ENCODE measurements around the gene FALEC. TPM values are rescaled to one million over a fixed set of nuclear protein-coding genes. Genes with fewer than 3 reads are reported as not detected.

Gene FALEC
- total RNA-seq, 1 experiment from 2014 or later = not detected

- H3K4me1 ChIP-seq (ENCODE audit: insufficient read depth, low read length, poor library complexity, severe bottlenecking) = peaks cover 26% of the 10 kb centered on the region
- intact Hi-C loops (cut with micrococcal nuclease; ENCODE audit: unreplicated experiment) = no loop called here
- peak overlapping the region; percentile 98 for H3K27ac ChIP-seq (ENCODE audit: low read depth, low read length, poor library complexity, severe bottlenecking)
- H3K27me3 ChIP-seq (replicated peaks; ENCODE audit: insufficient read depth, low read depth, low read length, poor library complexity) = no peaks in the 10 kb centered on the region
- ChIA-PET POLR2A (ENCODE audit: low non-redundant PET) (interaction anchor here (0.7 kb wide), 1 partner anchor 9 kb away, joined by 4 read pairs; no protein-coding TSS in a partner anchor), CTCF (no interaction called here)
- TF ChIP-seq CTCF (conservative IDR thresholded peaks at IDR 0.05; ENCODE audit: low read depth, low read length) (no peak), EZH2 (IDR thresholded peaks at IDR 0.05; ENCODE audit: borderline replicate concordance, low read depth, low read length, poor library complexity, severe bottlenecking) (no peak)
- peaks cover 64% of the 10 kb centered on the region for H3K36me3 ChIP-seq (ENCODE audit: insufficient read depth, low read length, poor library complexity, severe bottlenecking)
- BruUV-seq (replicated peaks) = no TSS peak
- H3K4me3 ChIP-seq (ENCODE audit: low read depth, low read length, poor library complexity, severe bottlenecking) = peak overlapping the region; percentile 90
- DNase-seq (ENCODE audit: low spot score) = no peak
- no peaks in the 10 kb centered on the region for H3K9me3 ChIP-seq (ENCODE audit: low read depth, low read length, poor library complexity, severe bottlenecking)
Measured at GRCh38 chr1:150576794-150577556, 61.4 kb downstream of the FALEC start.

GRCh38 chr1:150577557-150578271 lies 62.2 kb downstream of the FALEC start:
- POLR2A ChIA-PET (ENCODE audit: low non-redundant PET) = interaction anchor here (0.6 to 0.7 kb wide), 3 partner anchors 9 to 149 kb away, joined by 3 to 4 read pairs (median 3); no protein-coding TSS in a partner anchor
- H3K27ac ChIP-seq (ENCODE audit: low read depth, low read length, poor library complexity, severe bottlenecking) = peak overlapping the region; percentile 98
- intact Hi-C loops (cut with micrococcal nuclease; ENCODE audit: unreplicated experiment) = loop anchor here (2.0 kb wide), 2 partner anchors 43 to 51 kb away; partner anchors contain the start of gene ENSA
- BruUV-seq (replicated peaks) = TSS peak; percentile 35
- TF ChIP-seq CTCF (conservative IDR thresholded peaks at IDR 0.05; ENCODE audit: low read depth, low read length) (no peak), EZH2 (IDR thresholded peaks at IDR 0.05; ENCODE audit: borderline replicate concordance, low read depth, low read length, poor library complexity, severe bottlenecking) (no peak)
- DNase-seq (ENCODE audit: low spot score) = peak; percentile 46
- H3K4me3 ChIP-seq (ENCODE audit: low read depth, low read length, poor library complexity, severe bottlenecking) = peak overlapping the region; percentile 90
- H3K27me3 ChIP-seq (replicated peaks; ENCODE audit: insufficient read depth, low read depth, low read length, poor library complexity) = no peaks in the 10 kb centered on the region
- CTCF ChIA-PET = no interaction called here
- peaks cover 26% of the 10 kb centered on the region for H3K4me1 ChIP-seq (ENCODE audit: insufficient read depth, low read length, poor library complexity, severe bottlenecking)
- no peaks in the 10 kb centered on the region for H3K9me3 ChIP-seq (ENCODE audit: low read depth, low read length, poor library complexity, severe bottlenecking)
- H3K36me3 ChIP-seq (ENCODE audit: insufficient read depth, low read length, poor library complexity, severe bottlenecking) = peaks cover 56% of the 10 kb centered on the region

- CTCF ChIA-PET = interaction anchor here (0.6 to 1.8 kb wide), 5 partner anchors 40 to 349 kb away, joined by 3 to 8 read pairs (median 3); partner anchors contain the start of gene ENSA
- Histone ChIP-seq H3K9me3 (ENCODE audit: low read depth, low read length, poor library complexity, severe bottlenecking) (no peaks in the 10 kb centered on the region), H3K27me3 (replicated peaks; ENCODE audit: insufficient read depth, low read depth, low read length, poor library complexity) (no peaks in the 10 kb centered on the region), H3K4me1 (ENCODE audit: insufficient read depth, low read length, poor library complexity, severe bottlenecking) (peaks cover 26% of the 10 kb centered on the region), H3K27ac (ENCODE audit: low read depth, low read length, poor library complexity, severe bottlenecking) (peak overlapping the region; percentile 98), H3K4me3 (ENCODE audit: low read depth, low read length, poor library complexity, severe bottlenecking) (peak overlapping the region; percentile 90), H3K36me3 (ENCODE audit: insufficient read depth, low read length, poor library complexity, severe bottlenecking) (peaks cover 49% of the 10 kb centered on the region)
- TF ChIP-seq CTCF (conservative IDR thresholded peaks at IDR 0.05; ENCODE audit: low read depth, low read length) (no peak), EZH2 (IDR thresholded peaks at IDR 0.05; ENCODE audit: borderline replicate concordance, low read depth, low read length, poor library complexity, severe bottlenecking) (no peak)
- BruUV-seq (replicated peaks) = no TSS peak
- intact Hi-C loops (cut with micrococcal nuclease; ENCODE audit: unreplicated experiment) = loop anchor here (2.0 kb wide), 2 partner anchors 42 to 50 kb away; partner anchors contain the start of gene ENSA
- POLR2A ChIA-PET (ENCODE audit: low non-redundant PET) = interaction anchor here (0.6 to 1.7 kb wide), 7 partner anchors 31 to 665 kb away, joined by 3 to 13 read pairs (median 3); partner anchors contain the start of gene ENSA
- DNase-seq (ENCODE audit: low spot score) = peak; percentile 93
Measured at GRCh38 chr1:150578272-150579109, 62.9 kb downstream of the FALEC start.
